Activated T-cell treated with anti-CD3 and anti-CD28 coated beads, Interleukin-2, amount 50 U/mL, for 72 hours (primary cell): Measurements from ENCODE around the gene NUP188. TPM values are rescaled to one million over a fixed set of nuclear protein-coding genes. Genes with fewer than 3 reads are reported as not detected.

ENCODE experiments used
- ATAC-seq, 2 donors: fragments of 150-1000 bp; cut with Tn5 transposase; replicated peaks in 1 of 2; 2 replicates each; pipeline ENCODE4 v1.10.0; 2021; ENCODE audit warnings: moderate library complexity in 2 of 2, mild to moderate bottlenecking in 1 of 2
- DNase-seq, 2 donors: peaks; one replicate each; pipeline ENCODE4 v3.0.0; 2021 to 2022; ENCODE audit warnings: mixed read lengths in 1 of 2
- H3K27ac Mint-ChIP-seq: one replicate; pipeline ENCODE4 v1.8.0; 2022; ENCODE audit warnings: mild to moderate bottlenecking, moderate library complexity, mixed read lengths
- H3K27me3 Mint-ChIP-seq: one replicate; pipeline ENCODE4 v1.8.0; 2022; ENCODE audit warnings: low read depth, mixed read lengths
- H3K36me3 Mint-ChIP-seq, 2 donors: one replicate each; pipeline ENCODE4 v1.8.0; 2022; ENCODE audit warnings: mixed read lengths in 2 of 2, mild to moderate bottlenecking in 1 of 2; ENCODE audit not compliant: insufficient read depth in 2 of 2
- H3K4me1 Mint-ChIP-seq: one replicate; pipeline ENCODE4 v1.8.0; 2022; ENCODE audit warnings: low read depth, mixed read lengths
- H3K4me3 Mint-ChIP-seq, 2 donors: one replicate each; pipeline ENCODE4 v1.8.0; 2022; ENCODE audit warnings: mild to moderate bottlenecking in 2 of 2, mixed read lengths in 2 of 2, moderate library complexity in 2 of 2
- H3K9me3 Mint-ChIP-seq, 2 donors: one replicate each; pipeline ENCODE4 v1.8.0; 2022; ENCODE audit warnings: mixed read lengths in 2 of 2
- total RNA-seq, 2 donors: library from RNA; stranded (reverse); gene quantifications; one replicate each; pipeline ENCODE4 v1.2.3, GENCODE V29; 2022

The NUP188 gene
- total RNA-seq, 2 donors from 2014 or later: 90.0 to 98.0 TPM

- Mint-ChIP-seq H3K36me3 (peaks cover 0 to 3% of the 10 kb centered on the region in 2 donors), H3K27me3 (no peaks in the 10 kb centered on the region), H3K4me1 (no peaks in the 10 kb centered on the region), H3K9me3 (no peaks in the 10 kb centered on the region), H3K4me3 (no peak overlapping the region), H3K27ac (no peak overlapping the region)
- ATAC-seq (no peak), DNase-seq (no peak)
Measured at GRCh38 chr9:129008986-129009583, 61.6 kb downstream of the NUP188 start.

- Mint-ChIP-seq H3K36me3 (peaks cover 0 to 3% of the 10 kb centered on the region in 2 donors), H3K27me3 (no peaks in the 10 kb centered on the region), H3K4me3 (no peak overlapping the region), H3K27ac (no peak overlapping the region), H3K9me3 (no peaks in the 10 kb centered on the region), H3K4me1 (no peaks in the 10 kb centered on the region)
- no peak for ATAC-seq
- no peak for DNase-seq
Measured at GRCh38 chr9:129009584-129010141, 62.2 kb downstream of the NUP188 start.

GRCh38 chr9:129010267-129010975 is 62.9 kb downstream of the NUP188 start:
- Mint-ChIP-seq H3K4me3 (no peak overlapping the region), H3K36me3 (peaks cover 0 to 4% of the 10 kb centered on the region in 2 donors), H3K27ac (no peak overlapping the region), H3K27me3 (no peaks in the 10 kb centered on the region), H3K9me3 (no peaks in the 10 kb centered on the region), H3K4me1 (no peaks in the 10 kb centered on the region)
- DNase-seq: no peak
- ATAC-seq: no peak

GRCh38 chr9:129011170-129011569 is 63.7 kb downstream of the NUP188 start:
- H3K4me1 Mint-ChIP-seq: no peaks in the 10 kb centered on the region
- H3K9me3 Mint-ChIP-seq: no peaks in the 10 kb centered on the region
- DNase-seq: no peak
- peaks cover 0 to 4% of the 10 kb centered on the region in 2 donors for H3K36me3 Mint-ChIP-seq
- ATAC-seq: no peak
- H3K27me3 Mint-ChIP-seq: no peaks in the 10 kb centered on the region
- H3K27ac Mint-ChIP-seq: no peak overlapping the region
- H3K4me3 Mint-ChIP-seq: no peak overlapping the region

DNA sequence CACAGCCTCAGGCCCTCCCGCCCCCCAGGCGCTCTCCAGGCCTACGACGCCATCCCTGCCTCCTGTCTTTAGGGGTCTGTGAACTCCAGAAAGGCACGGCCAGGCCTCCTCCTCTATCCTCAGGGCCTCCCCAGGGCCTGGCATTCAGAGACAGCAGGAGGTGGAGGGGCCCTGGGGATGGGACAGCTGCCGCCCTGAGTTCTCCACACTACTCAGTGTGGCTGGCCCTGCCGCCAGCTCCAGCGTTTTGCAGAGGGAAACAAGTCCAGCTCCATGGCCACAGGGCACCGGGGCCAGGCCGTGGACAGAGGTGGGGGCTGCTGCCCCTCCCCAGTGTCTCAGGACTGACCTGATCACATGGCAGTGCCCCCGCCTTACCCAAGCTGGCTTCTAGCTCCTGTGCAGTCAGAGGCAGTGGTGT is 64.3 kb downstream of the NUP188 start:
- Mint-ChIP-seq H3K27ac (no peak overlapping the region), H3K4me1 (no peaks in the 10 kb centered on the region), H3K36me3 (peaks cover 0 to 1% of the 10 kb centered on the region in 2 donors), H3K4me3 (no peak overlapping the region), H3K9me3 (no peaks in the 10 kb centered on the region), H3K27me3 (no peaks in the 10 kb centered on the region)
- ATAC-seq (no peak), DNase-seq (no peak)

DNA sequence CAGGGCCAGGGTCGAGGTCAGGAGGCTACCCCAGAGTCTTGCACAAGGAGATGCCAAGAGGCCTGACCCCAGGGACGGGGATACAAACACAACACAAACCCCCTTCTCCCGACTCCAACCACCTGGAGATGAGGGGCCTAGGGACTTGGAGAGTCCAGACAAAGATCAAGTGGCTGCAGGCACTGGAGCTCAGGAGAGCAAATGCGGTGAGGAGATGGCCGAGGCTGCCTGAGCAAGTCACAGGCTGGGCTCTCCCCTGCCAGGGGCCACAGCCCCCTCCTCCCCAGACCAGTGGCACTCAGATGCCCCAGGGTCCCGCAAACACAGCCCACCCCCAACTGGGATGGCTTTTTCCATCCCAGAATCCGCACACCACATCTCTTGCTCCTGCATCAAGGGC is 64.8 kb downstream of the NUP188 start:
- H3K9me3 Mint-ChIP-seq: no peaks in the 10 kb centered on the region
- H3K4me1 Mint-ChIP-seq: no peaks in the 10 kb centered on the region
- DNase-seq: no peak
- peaks cover 0 to 1% of the 10 kb centered on the region in 2 donors for H3K36me3 Mint-ChIP-seq
- H3K27me3 Mint-ChIP-seq: no peaks in the 10 kb centered on the region
- no peak for ATAC-seq
- no peak overlapping the region for H3K4me3 Mint-ChIP-seq
- H3K27ac Mint-ChIP-seq: no peak overlapping the region

GRCh38 chr9:129012893-129013448 is 65.5 kb downstream of the NUP188 start:
- Mint-ChIP-seq H3K27ac (no peak overlapping the region), H3K4me3 (no peak overlapping the region), H3K27me3 (no peaks in the 10 kb centered on the region), H3K4me1 (no peaks in the 10 kb centered on the region), H3K36me3 (peaks cover 0 to 1% of the 10 kb centered on the region in 2 donors), H3K9me3 (no peaks in the 10 kb centered on the region)
- peak in 1 of 2 donors; percentile 18 for ATAC-seq
- no peak for DNase-seq

GRCh38 chr9:129013674-129014073 is 66.2 kb downstream of the NUP188 start:
- DNase-seq (no peak), ATAC-seq (peak in 1 of 2 donors; percentile 5)
- H3K4me1 Mint-ChIP-seq: no peaks in the 10 kb centered on the region
- no peaks in the 10 kb centered on the region for H3K9me3 Mint-ChIP-seq
- H3K4me3 Mint-ChIP-seq: no peak overlapping the region
- peaks cover 0 to 1% of the 10 kb centered on the region in 2 donors for H3K36me3 Mint-ChIP-seq
- H3K27ac Mint-ChIP-seq: no peak overlapping the region
- H3K27me3 Mint-ChIP-seq: no peaks in the 10 kb centered on the region

GRCh38 chr9:129014124-129014523 is 66.6 kb downstream of the NUP188 start:
- no peaks in the 10 kb centered on the region for H3K9me3 Mint-ChIP-seq
- H3K4me3 Mint-ChIP-seq: no peak overlapping the region
- no peak for DNase-seq
- no peaks in the 10 kb centered on the region for H3K27me3 Mint-ChIP-seq
- no peaks in the 10 kb centered on the region for H3K4me1 Mint-ChIP-seq
- H3K36me3 Mint-ChIP-seq: peaks cover 0 to 1% of the 10 kb centered on the region in 2 donors
- no peak for ATAC-seq
- no peak overlapping the region for H3K27ac Mint-ChIP-seq

- no peak for ATAC-seq
- Mint-ChIP-seq H3K27ac (no peak overlapping the region), H3K4me1 (no peaks in the 10 kb centered on the region), H3K36me3 (peaks cover 0 to 1% of the 10 kb centered on the region in 2 donors), H3K27me3 (no peaks in the 10 kb centered on the region), H3K9me3 (no peaks in the 10 kb centered on the region), H3K4me3 (no peak overlapping the region)
- no peak for DNase-seq
Measured at GRCh38 chr9:129014608-129015007, 67.1 kb downstream of the NUP188 start.

DNA sequence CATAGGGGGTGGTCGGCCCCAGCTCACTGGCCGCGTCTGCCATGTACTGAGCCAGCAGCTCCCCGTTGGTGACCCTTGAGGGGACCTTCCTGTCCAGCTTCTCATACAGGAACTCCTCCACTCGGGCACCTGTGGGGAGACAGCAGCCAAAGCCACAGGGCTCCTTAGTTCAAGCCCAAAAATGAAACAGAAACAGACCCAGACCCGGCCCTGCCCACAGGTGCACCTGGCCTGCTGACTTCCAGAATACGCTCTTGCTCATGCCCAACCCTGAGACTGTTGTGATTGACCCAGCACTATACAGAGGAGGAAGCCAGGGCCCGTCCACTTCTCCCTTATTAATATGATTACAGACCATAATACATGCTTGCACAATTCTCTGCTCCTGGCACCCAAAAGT is 73.6 kb downstream of the NUP188 start:
- Mint-ChIP-seq H3K9me3 (no peaks in the 10 kb centered on the region), H3K27me3 (no peaks in the 10 kb centered on the region), H3K4me3 (no peak overlapping the region), H3K4me1 (peaks cover 10% of the 10 kb centered on the region), H3K27ac (no peak overlapping the region), H3K36me3 (peaks cover 0 to 1% of the 10 kb centered on the region in 2 donors)
- no peak for ATAC-seq
- no peak for DNase-seq

DNA sequence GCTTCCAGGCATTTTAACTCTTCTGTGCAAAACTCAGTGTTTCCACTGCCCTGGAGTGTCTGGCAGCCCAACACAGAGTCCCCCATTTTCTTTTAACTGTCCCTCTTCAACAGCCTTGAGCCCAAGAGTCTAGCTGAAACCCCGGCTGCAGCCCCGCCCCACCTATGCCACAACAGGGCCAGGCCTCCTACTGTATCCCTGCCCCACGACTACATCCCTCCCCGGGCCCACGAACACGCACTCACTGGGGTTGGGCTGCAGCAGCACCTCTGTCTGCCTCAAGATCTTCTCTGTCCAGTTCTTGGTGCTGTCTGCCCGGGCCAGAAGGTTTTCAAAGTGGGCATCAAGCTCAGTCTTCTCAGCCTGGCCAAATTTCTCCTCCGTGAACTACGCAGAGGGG is 74.5 kb downstream of the NUP188 start:
- Mint-ChIP-seq H3K27me3 (no peaks in the 10 kb centered on the region), H3K9me3 (no peaks in the 10 kb centered on the region), H3K27ac (no peak overlapping the region), H3K4me3 (no peak overlapping the region), H3K36me3 (peaks cover 0 to 1% of the 10 kb centered on the region in 2 donors), H3K4me1 (peaks cover 17% of the 10 kb centered on the region)
- no peak for DNase-seq
- ATAC-seq: no peak
